ENCODE measurements around the gene GLTP. TPM values are rescaled to one million over a fixed set of nuclear protein-coding genes. Genes with fewer than 3 reads are reported as not detected.
"Not testable (repeated sequence)": the region's sequence is repeated elsewhere in the genome, so short reads cannot be mapped to it uniquely, and the experiment has no call there.

Gene GLTP
- total RNA-seq (2014; rRNA removed; shearing (Covaris generic)): 30.5 and 55.2 TPM in 2 replicates

- DNase-seq (ENCODE audit: low read depth in 1 of 2, low spot score in 2 of 2): peak; percentile 61 to 79
Measured at GRCh38 chr12:109880043-109880931, at the start of gene GLTP. Gene GLTP, minus strand, starts transcription at chr12:109880541. Its CDS starts 167 bp downstream, at chr12:109880374.

GRCh38 chr12:109929326-109929725 is 49.0 kb upstream of the GLTP start:
- DNase-seq (ENCODE audit: low read depth in 1 of 2, low spot score in 2 of 2); H3K9me3 ChIP-seq (replicated peaks); H3K27ac ChIP-seq; H3K4me3 ChIP-seq; H3K27me3 ChIP-seq (replicated peaks): not testable (repeated sequence)
- Histone ChIP-seq H3K4me1 (replicated peaks) (peaks cover 26% of the 10 kb centered on the region), H3K36me3 (peaks cover 55% of the 10 kb centered on the region)

More at GRCh38 chr12:109880043-109880931, at the start of gene GLTP:
- H3K27ac ChIP-seq: peak within 1 kb of the TSS; percentile 68
- H3K4me3 ChIP-seq: peak within 1 kb of the TSS; percentile 88
- peaks cover 30% of the 10 kb centered on the region for H3K4me1 ChIP-seq (replicated peaks)
- H3K9me3 ChIP-seq (replicated peaks): no peaks in the 10 kb centered on the region
- H3K36me3 ChIP-seq: peaks cover 3% of the 10 kb centered on the region; the same call in 1 of the 2 replicates
- no peaks in the 10 kb centered on the region for H3K27me3 ChIP-seq (replicated peaks)

GRCh38 chr12:109928058-109928656 is 47.8 kb upstream of the GLTP start:
- Histone ChIP-seq H3K27ac (no peak overlapping the region; the same call in 1 of the 2 replicates), H3K9me3 (replicated peaks) (no peaks in the 10 kb centered on the region), H3K4me1 (replicated peaks) (peaks cover 38% of the 10 kb centered on the region), H3K27me3 (replicated peaks) (no peaks in the 10 kb centered on the region), H3K36me3 (peaks cover 45% of the 10 kb centered on the region), H3K4me3 (no peak overlapping the region)
- DNase-seq (ENCODE audit: low read depth in 1 of 2, low spot score in 2 of 2): no peak

GRCh38 chr12:109927622-109928021 is 47.3 kb upstream of the GLTP start:
- peak; percentile 42 to 64 for DNase-seq (ENCODE audit: low read depth in 1 of 2, low spot score in 2 of 2)
- H3K4me1 ChIP-seq (replicated peaks): peaks cover 43% of the 10 kb centered on the region

GRCh38 chr12:109926488-109927210 is 46.3 kb upstream of the GLTP start:
- Histone ChIP-seq H3K36me3 (peaks cover 30% of the 10 kb centered on the region), H3K27ac (no peak overlapping the region), H3K27me3 (replicated peaks) (no peaks in the 10 kb centered on the region), H3K9me3 (replicated peaks) (no peaks in the 10 kb centered on the region), H3K4me3 (no peak overlapping the region), H3K4me1 (replicated peaks) (peaks cover 53% of the 10 kb centered on the region)
- DNase-seq (ENCODE audit: low read depth in 1 of 2, low spot score in 2 of 2): no peak

More at GRCh38 chr12:109927622-109928021, 47.3 kb upstream of the GLTP start:
- H3K27me3 ChIP-seq (replicated peaks): no peaks in the 10 kb centered on the region
- H3K36me3 ChIP-seq: peaks cover 40% of the 10 kb centered on the region
- no peak overlapping the region; the same call in 1 of the 2 replicates for H3K27ac ChIP-seq
- no peak overlapping the region for H3K4me3 ChIP-seq
- H3K9me3 ChIP-seq (replicated peaks): no peaks in the 10 kb centered on the region

- Histone ChIP-seq H3K9me3 (replicated peaks) (no peaks in the 10 kb centered on the region), H3K27ac (no peak overlapping the region), H3K36me3 (peaks cover 27% of the 10 kb centered on the region), H3K4me3 (no peak overlapping the region), H3K27me3 (replicated peaks) (no peaks in the 10 kb centered on the region), H3K4me1 (replicated peaks) (peaks cover 59% of the 10 kb centered on the region)
- DNase-seq (ENCODE audit: low read depth in 1 of 2, low spot score in 2 of 2): no peak
Measured at GRCh38 chr12:109926016-109926415, 45.7 kb upstream of the GLTP start.

GRCh38 chr12:109925185-109925840 is 45.0 kb upstream of the GLTP start:
- Histone ChIP-seq H3K27ac (no peak overlapping the region), H3K4me3 (no peak overlapping the region), H3K27me3 (replicated peaks) (no peaks in the 10 kb centered on the region), H3K36me3 (peaks cover 27% of the 10 kb centered on the region), H3K9me3 (replicated peaks) (no peaks in the 10 kb centered on the region), H3K4me1 (replicated peaks) (peaks cover 63% of the 10 kb centered on the region)
- no peak for DNase-seq (ENCODE audit: low read depth in 1 of 2, low spot score in 2 of 2)

GRCh38 chr12:109923481-109924245 is 43.3 kb upstream of the GLTP start:
- no peak overlapping the region for H3K4me3 ChIP-seq
- peak in 1 of 2 experiments; percentile 89 for DNase-seq (ENCODE audit: low read depth in 1 of 2, low spot score in 2 of 2)
- 0 out of 2 replicates have a peak overlapping the region, but pooled peaks have one; percentile 8 for H3K27ac ChIP-seq
- peaks cover 34% of the 10 kb centered on the region for H3K36me3 ChIP-seq
- no peaks in the 10 kb centered on the region for H3K27me3 ChIP-seq (replicated peaks)
- H3K9me3 ChIP-seq (replicated peaks): no peaks in the 10 kb centered on the region
- H3K4me1 ChIP-seq (replicated peaks): peaks cover 68% of the 10 kb centered on the region

- Histone ChIP-seq H3K36me3 (peaks cover 40% of the 10 kb centered on the region), H3K4me3 (no peak overlapping the region), H3K4me1 (replicated peaks) (peaks cover 65% of the 10 kb centered on the region), H3K27ac (peak overlapping the region; percentile 14), H3K9me3 (replicated peaks) (no peaks in the 10 kb centered on the region), H3K27me3 (replicated peaks) (no peaks in the 10 kb centered on the region)
- DNase-seq (ENCODE audit: low read depth in 1 of 2, low spot score in 2 of 2): peak in 1 of 2 experiments; percentile 90
Measured at GRCh38 chr12:109923038-109923437, 42.7 kb upstream of the GLTP start.

- no peak overlapping the region for H3K4me3 ChIP-seq
- peaks cover 48% of the 10 kb centered on the region for H3K36me3 ChIP-seq
- peak; percentile 76 to 83 for DNase-seq (ENCODE audit: low read depth in 1 of 2, low spot score in 2 of 2)
- H3K9me3 ChIP-seq (replicated peaks): no peaks in the 10 kb centered on the region
- peaks cover 62% of the 10 kb centered on the region for H3K4me1 ChIP-seq (replicated peaks)
- H3K27me3 ChIP-seq (replicated peaks): no peaks in the 10 kb centered on the region
- H3K27ac ChIP-seq: 0 out of 2 replicates have a peak overlapping the region, but pooled peaks have one; percentile 14
Measured at GRCh38 chr12:109921982-109922381, 41.6 kb upstream of the GLTP start.

- no peak overlapping the region for H3K4me3 ChIP-seq
- H3K9me3 ChIP-seq (replicated peaks): no peaks in the 10 kb centered on the region
- peaks cover 64% of the 10 kb centered on the region for H3K36me3 ChIP-seq
- H3K27ac ChIP-seq: no peak overlapping the region
- DNase-seq (ENCODE audit: low read depth in 1 of 2, low spot score in 2 of 2): no peak
- peaks cover 51% of the 10 kb centered on the region for H3K4me1 ChIP-seq (replicated peaks)
- H3K27me3 ChIP-seq (replicated peaks): no peaks in the 10 kb centered on the region
Measured at GRCh38 chr12:109920261-109920780, 40.0 kb upstream of the GLTP start.

GRCh38 chr12:109919456-109919855 is 39.1 kb upstream of the GLTP start:
- H3K27me3 ChIP-seq (replicated peaks): no peaks in the 10 kb centered on the region
- H3K4me3 ChIP-seq: no peak overlapping the region
- H3K36me3 ChIP-seq: peaks cover 67% of the 10 kb centered on the region
- DNase-seq (ENCODE audit: low read depth in 1 of 2, low spot score in 2 of 2): no peak
- peaks cover 43% of the 10 kb centered on the region for H3K4me1 ChIP-seq (replicated peaks)
- H3K27ac ChIP-seq: no peak overlapping the region
- H3K9me3 ChIP-seq (replicated peaks): no peaks in the 10 kb centered on the region

All from SJSA1 (cell line).